Endometrial microvascular endothelial cells (primary cell): ENCODE measurements around the gene RANBP17. TPM values are rescaled to one million over a fixed set of nuclear protein-coding genes. Genes with fewer than 3 reads are reported as not detected.
"Not testable (repeated sequence)": the region's sequence is repeated elsewhere in the genome, so short reads cannot be mapped to it uniquely, and the experiment has no call there.

ENCODE experiments used
- in situ Hi-C: cut with HindIII; loops from 2 replicates; pipeline ENCODE4 v1.10.0; 2017; ENCODE audit warnings: low sequenced_read_pairs, low pct_unique_long_range_greater_than_20kb; ENCODE audit errors: inconsistent ontology term
- total RNA-seq: library from RNA; depleted of rRNA; stranded (reverse); fragments of >200 nt; gene quantifications from one replicate; pipeline ENCODE4 v1.2.3, GENCODE V29; 2015; ENCODE audit errors: inconsistent ontology term

RANBP17 gene
- total RNA-seq, 1 donor from 2014 or later: 9.5 TPM

GRCh38 chr5:171127314-171127713 is 265.5 kb downstream of the RANBP17 start:
- in situ Hi-C loops: no loop called here

- in situ Hi-C loops: no loop called here
Observed at GRCh38 chr5:171128136-171128535, 266.3 kb downstream of the RANBP17 start.

GRCh38 chr5:171129308-171129707 is 267.5 kb downstream of the RANBP17 start:
- in situ Hi-C loops: no loop called here

- in situ Hi-C loops: no loop called here
Observed at GRCh38 chr5:171131497-171131896, 269.7 kb downstream of the RANBP17 start.

GRCh38 chr5:171137768-171138525 is 276.1 kb downstream of the RANBP17 start:
- in situ Hi-C loops: no loop called here

GRCh38 chr5:171139227-171139626 is 277.4 kb downstream of the RANBP17 start:
- in situ Hi-C loops: no loop called here

- in situ Hi-C loops: no loop called here
Observed at GRCh38 chr5:171142617-171143016, 280.8 kb downstream of the RANBP17 start.

GRCh38 chr5:171143171-171143570 is 281.4 kb downstream of the RANBP17 start:
- in situ Hi-C loops: no loop called here

- in situ Hi-C loops: no loop called here
Observed at GRCh38 chr5:171143926-171144325, 282.1 kb downstream of the RANBP17 start.

- in situ Hi-C loops: no loop called here
Observed at GRCh38 chr5:171149333-171149732, 287.5 kb downstream of the RANBP17 start.

- in situ Hi-C loops: no loop called here
Observed at GRCh38 chr5:171149772-171150171, 288.0 kb downstream of the RANBP17 start.

GRCh38 chr5:171152382-171152781 is 290.6 kb downstream of the RANBP17 start:
- in situ Hi-C loops: no loop called here

- in situ Hi-C loops: no loop called here
Observed at GRCh38 chr5:171155621-171156020, 293.8 kb downstream of the RANBP17 start.

GRCh38 chr5:171157276-171157675 is 295.5 kb downstream of the RANBP17 start:
- in situ Hi-C loops: no loop called here

GRCh38 chr5:171157775-171158174 is 296.0 kb downstream of the RANBP17 start:
- in situ Hi-C loops: no loop called here

GRCh38 chr5:171158581-171158980 is 296.8 kb downstream of the RANBP17 start:
- in situ Hi-C loops: no loop called here

- in situ Hi-C loops: no loop called here
Observed at GRCh38 chr5:171162165-171162564, 300.3 kb downstream of the RANBP17 start.

GRCh38 chr5:171162596-171162995 is 300.8 kb downstream of the RANBP17 start:
- in situ Hi-C loops: no loop called here

- in situ Hi-C loops: no loop called here
Observed at GRCh38 chr5:171166766-171167165, 304.9 kb downstream of the RANBP17 start.

- in situ Hi-C loops: no loop called here
Observed at GRCh38 chr5:171168171-171168570, 306.4 kb downstream of the RANBP17 start.

- in situ Hi-C loops: not testable (repeated sequence)
Observed at GRCh38 chr5:171174960-171175359, 313.1 kb downstream of the RANBP17 start.
